NCI-H748 (cell line): Measurements from ENCODE around the gene GRM2.
A peak's percentile ranks its signal among the peaks of the same experiment; 100 is the strongest.

Experiments
- DNase-seq: peaks from one replicate; lab custom pipeline; 2025; ENCODE audit not compliant: unreplicated experiment; lab: John Stamatoyannopoulos, UW

The GRM2 gene

GRCh38 chr3:51704511-51704950 is 2.3 kb upstream of the GRM2 start:
- DNase-seq = no peak

DNA sequence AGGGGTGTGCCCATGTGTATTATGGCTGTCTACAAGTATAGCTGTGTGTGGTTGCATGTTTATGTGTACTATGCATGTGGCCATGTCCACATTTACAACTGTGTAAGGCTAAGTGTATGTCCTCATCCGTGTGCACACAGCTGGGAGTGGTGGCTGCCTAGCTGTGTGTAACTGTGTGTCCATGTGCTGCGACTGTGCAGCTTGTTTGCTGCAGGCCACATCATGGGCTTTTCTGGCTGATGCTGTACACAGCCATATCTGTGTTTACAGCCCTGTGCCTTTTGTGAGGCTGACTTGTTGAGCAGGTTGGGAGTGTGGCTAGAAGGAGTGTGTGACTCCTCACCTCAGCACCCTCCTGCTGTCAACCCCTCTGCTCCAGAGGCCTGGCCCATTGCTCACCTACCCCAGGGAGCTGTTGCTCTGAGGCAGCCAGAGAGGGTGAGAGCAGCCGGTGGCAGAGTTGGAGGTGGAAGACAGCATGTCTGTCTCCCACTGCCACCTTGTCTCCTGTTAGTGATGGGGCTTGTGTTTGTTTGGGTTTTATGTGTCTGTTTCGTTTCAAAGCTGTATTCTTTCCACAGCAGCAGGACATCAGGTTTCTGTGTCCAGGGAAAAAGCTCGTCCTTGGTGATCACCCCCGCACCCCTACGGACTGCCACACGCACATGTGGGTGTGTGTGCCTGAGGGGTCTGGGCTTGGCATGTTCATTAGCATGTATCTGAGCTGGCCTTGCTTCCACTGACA is 1.4 kb upstream of the GRM2 start:
- DNase-seq = no peak

DNA sequence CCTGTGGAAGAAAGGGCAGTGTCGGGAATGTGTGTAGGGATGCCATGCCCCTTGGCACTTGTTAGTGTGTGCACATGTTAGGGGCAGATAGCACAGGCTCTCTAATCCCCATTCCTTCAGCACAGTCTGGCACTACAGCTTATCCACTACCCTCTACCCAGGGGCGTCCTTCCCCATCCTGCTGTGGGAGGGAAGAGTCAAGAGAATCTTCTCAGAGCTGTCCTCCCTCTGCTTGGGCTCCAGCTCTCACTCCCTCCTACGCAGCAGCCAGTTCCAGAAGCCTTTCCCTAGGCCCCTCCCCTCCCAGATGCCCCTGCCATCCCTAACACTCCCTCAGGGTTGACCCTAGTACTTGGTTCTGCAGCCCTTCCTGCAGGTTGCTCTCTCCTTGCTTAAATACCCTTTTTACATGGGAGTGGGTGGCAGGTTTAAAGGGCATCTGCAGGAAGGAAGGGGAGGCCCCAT is 815 bp upstream of the GRM2 start:
- DNase-seq = no peak

DNA sequence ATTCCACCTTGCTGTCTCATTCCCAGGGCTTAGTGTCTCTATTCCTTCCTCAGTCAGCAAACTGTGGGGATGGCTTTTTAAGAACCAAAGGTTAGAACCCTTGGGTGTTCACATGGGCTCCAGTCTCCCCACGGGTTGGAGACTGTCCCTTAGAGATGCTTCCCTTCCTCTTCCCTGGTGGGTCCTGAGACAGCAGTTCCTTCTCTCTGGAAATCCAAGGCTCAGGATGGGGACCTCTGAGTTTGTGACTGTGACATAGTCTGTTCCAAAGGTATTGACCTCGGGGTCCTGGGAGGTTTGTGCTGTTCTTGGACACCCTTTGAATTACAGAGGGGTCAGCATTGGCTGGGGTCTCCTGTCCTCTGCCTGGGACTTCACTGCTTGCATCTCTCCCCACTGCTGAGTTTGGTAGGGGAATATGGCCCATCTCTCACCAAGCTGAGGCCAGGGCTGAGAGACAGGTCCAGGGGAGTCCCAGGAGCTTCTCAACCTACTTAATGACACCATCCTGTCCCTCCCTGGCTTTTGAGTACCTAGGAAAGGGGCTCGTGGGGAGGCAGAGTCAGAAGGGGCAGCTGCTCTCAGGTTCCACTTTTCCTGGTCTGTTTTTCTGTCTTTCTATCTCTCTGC is 1.5 kb downstream of the GRM2 start:
- DNase-seq = no peak

- DNase-seq = no peak
Measured at GRCh38 chr3:51709004-51709420, 2.1 kb downstream of the GRM2 start.

- no peak for DNase-seq
Measured at GRCh38 chr3:51709675-51710074, 2.8 kb downstream of the GRM2 start.

- no peak for DNase-seq
Measured at GRCh38 chr3:51710631-51711351, 3.9 kb downstream of the GRM2 start.

DNA sequence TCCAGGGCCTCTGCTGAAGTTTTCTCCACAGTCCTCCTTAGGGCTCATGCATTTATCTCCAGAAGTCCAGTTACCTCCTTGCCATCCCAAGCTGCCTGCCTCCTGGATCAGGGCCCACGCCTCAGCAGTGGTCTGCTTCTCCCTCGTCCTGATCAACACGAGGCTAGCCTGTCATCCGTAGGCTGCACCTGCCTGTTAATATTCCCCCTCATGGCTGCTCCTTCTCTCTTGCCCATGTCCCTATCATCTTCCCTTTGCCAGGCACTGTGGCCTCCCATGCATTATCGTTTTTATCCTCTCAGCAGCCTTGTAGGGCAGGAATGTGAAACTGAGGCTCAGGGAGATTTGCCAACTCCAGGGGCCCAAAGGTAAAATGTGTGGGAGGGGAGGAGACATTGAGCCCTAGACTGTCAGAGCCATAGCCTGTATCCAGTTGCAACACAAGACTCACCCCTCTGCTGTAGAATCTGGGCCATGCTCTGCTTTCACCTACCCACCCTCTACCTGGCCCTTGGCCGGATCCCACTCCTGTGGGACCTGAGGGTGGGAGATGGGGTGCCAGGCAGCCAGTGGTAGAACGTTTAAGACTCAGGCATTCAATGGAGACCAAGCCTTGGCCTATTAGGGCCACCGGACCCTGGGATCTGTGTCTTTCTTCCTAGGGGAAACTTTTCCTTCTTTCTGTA is 4.6 kb downstream of the GRM2 start:
- DNase-seq = no peak

DNA sequence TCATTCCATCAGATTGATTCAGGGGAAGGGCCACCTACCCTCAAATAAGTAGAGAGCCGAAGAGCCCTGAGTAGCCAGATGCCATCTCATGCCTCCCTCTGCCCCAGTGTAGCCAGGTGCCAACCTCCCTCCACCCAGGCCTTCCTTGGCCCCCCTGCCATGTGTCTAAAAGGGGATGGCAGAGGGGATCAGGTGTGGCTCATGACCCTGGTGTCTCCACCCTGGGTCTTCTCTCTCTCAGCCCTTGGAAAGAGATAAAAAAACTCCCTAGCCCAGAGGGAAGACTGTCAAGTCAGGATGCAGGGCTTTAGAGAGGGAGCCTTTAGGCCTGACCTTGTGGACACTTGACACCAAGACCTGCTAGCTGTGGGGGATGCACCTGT is 5.2 kb downstream of the GRM2 start:
- no peak for DNase-seq

GRCh38 chr3:51712511-51712931 is 5.7 kb downstream of the GRM2 start:
- DNase-seq = no peak

- no peak for DNase-seq
Measured at GRCh38 chr3:51712963-51713362, 6.1 kb downstream of the GRM2 start.

- no peak for DNase-seq
Measured at GRCh38 chr3:51715231-51715976, 8.5 kb downstream of the GRM2 start.

DNA sequence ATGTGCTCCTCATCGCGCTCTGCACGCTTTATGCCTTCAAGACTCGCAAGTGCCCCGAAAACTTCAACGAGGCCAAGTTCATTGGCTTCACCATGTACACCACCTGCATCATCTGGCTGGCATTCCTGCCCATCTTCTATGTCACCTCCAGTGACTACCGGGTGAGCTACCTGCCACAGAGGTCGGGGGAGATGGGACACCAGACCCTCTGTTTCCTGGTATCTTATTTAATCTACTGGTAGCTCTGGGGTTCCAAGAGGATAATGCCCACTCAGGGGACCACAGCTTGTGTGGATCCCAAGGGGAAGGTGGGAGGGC is 9.1 kb downstream of the GRM2 start:
- no peak for DNase-seq

DNA sequence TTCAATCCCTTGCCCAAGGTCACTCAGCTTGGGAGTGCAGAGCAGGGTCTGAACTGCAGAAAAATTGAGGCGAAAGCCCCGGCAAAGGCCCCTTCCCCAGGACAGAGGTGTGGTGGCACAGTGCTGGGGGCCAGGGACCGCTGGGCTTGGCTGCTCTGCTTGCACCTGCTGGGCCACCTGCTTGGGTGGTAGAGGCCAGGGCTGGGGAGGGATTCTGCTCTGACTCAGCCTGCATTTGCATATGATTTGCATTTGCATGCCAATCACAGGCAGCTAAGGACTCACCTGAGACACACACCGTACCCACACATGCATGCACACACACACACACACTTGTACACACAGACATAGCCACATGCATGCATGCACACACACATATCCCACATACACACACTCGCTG is 9.9 kb downstream of the GRM2 start:
- DNase-seq = no peak

DNA sequence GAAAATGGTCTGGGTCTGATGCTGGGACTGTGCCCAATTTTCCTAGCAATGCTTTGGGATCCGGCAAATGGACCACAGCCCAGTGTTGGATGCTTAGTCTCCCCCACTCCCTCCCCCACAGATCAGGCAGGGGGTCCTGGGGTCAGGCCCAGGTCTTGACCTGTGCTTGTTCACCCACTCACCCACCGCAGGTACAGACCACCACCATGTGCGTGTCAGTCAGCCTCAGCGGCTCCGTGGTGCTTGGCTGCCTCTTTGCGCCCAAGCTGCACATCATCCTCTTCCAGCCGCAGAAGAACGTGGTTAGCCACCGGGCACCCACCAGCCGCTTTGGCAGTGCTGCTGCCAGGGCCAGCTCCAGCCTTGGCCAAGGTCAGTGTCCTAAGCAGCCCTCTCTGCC is 10.6 kb downstream of the GRM2 start:
- no peak for DNase-seq

GRCh38 chr3:51717947-51718346 is 11.1 kb downstream of the GRM2 start:
- DNase-seq = no peak

- peak; percentile 56 for DNase-seq
Measured at GRCh38 chr3:51718547-51719409, 11.9 kb downstream of the GRM2 start.

GRCh38 chr3:51719410-51720025 is 12.7 kb downstream of the GRM2 start:
- no peak for DNase-seq

- no peak for DNase-seq
Measured at GRCh38 chr3:51720292-51721061, 13.6 kb downstream of the GRM2 start.
